ENCODE data around the gene EEFSEC. TPM values are rescaled to one million over a fixed set of nuclear protein-coding genes. Genes with fewer than 3 reads are reported as not detected.

EEFSEC gene
- total and polyA plus RNA-seq, 2 of the 8 experiments (the other 6 are each of a cell fraction or from before 2014, with no cell fraction given) = 13.1 to 19.8 TPM

DNA sequence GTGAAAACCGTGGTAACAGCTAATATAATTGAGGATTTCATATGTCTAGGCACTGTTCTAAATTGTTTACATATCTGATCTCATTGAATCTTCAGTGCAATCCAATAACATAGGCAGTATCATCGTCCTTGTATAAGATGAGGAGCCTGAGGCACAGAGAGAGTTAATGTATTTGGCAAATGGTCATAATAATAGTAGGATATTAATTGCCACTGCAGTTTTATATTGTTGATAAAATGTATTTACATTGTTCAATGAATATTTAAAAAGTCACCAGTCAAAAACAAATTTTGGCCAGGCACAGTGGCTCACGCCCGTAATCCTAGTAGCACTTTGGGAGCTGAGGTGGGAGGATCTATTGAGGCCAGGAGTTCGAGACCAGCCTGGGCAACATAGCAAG, 88.5 kb downstream of the EEFSEC start:
- no peak overlapping the region for H3K4ac ChIP-seq (replicated peaks; ENCODE audit: insufficient read length, low read depth, low read length)
- no peak overlapping the region for H2BK120ac ChIP-seq (replicated peaks; ENCODE audit: low read depth, low read length)
- H3K4me1 ChIP-seq (replicated peaks in 1 of 4; ENCODE audit: control insufficient read depth in 3 of 4, insufficient read depth in 4 of 4, low read length in 3 of 4) = peaks cover 0 to 5% (median 0%) of the 10 kb centered on the region in 4 experiments; a peak in 1 of 7 replicates
- peaks cover 4% of the 10 kb centered on the region; the same call in 1 of the 2 replicates for H3K79me1 ChIP-seq (ENCODE audit: low read depth, low read length)
- WGBS, 2 experiments (ENCODE audit: extremely low coverage in 1 of 2, insufficient coverage in 1 of 2, insufficient read length in 1 of 2, insufficient replicate concordance in 2 of 2, low coverage in 1 of 2, low lambda C conversion rate in 2 of 2, missing lambda C conversion rate in 1 of 2) = 92% methylated on average over 5 of the region's 5 CpGs; no CpG with 5 or more reads in 1 of the 2 experiments
- H2AFZ ChIP-seq (ENCODE audit: low read length) = no peak overlapping the region
- H2BK12ac ChIP-seq (ENCODE audit: low read depth, low read length) = no peak overlapping the region
- H3K4me3 ChIP-seq (ENCODE audit: extremely low read depth in 1 of 4, insufficient read depth in 2 of 4, low read depth in 3 of 4, low read length in 4 of 4) = no peak overlapping the region
- H2BK15ac ChIP-seq (ENCODE audit: low read length) = no peak overlapping the region
- H3K23ac ChIP-seq (ENCODE audit: insufficient read length) = no peak overlapping the region
- POLR2A ChIA-PET (ENCODE audit: partially characterized antibody) = no interaction called here
- no peak overlapping the region for H3K27ac ChIP-seq (ENCODE audit: low read depth, low read length)
- no peak for DNase-seq (ENCODE audit: low read depth in 1 of 2, low spot score in 2 of 2)
- no peaks in the 10 kb centered on the region for H4K20me1 ChIP-seq (replicated peaks in 1 of 2; ENCODE audit: control insufficient read depth in 1 of 2, insufficient read depth in 2 of 2, low read length in 2 of 2)
- H3K27me3 ChIP-seq (replicated peaks in 1 of 4; ENCODE audit: control insufficient read depth in 3 of 4, extremely low read depth in 1 of 4, insufficient read depth in 3 of 4, low read length in 3 of 4) = no peaks in the 10 kb centered on the region
- H4K8ac ChIP-seq (ENCODE audit: extremely low read depth, insufficient read depth, low read length) = no peak overlapping the region
- no peak overlapping the region for H3K9ac ChIP-seq (replicated peaks in 1 of 4; ENCODE audit: extremely low read depth in 1 of 4, low read depth in 3 of 4, low read length in 3 of 4)
- no peak overlapping the region for H4K5ac ChIP-seq (ENCODE audit: insufficient read length, low read depth, low read length)
- no peak overlapping the region for H2AK5ac ChIP-seq (ENCODE audit: low read depth, low read length)
- no peak overlapping the region for H3K4me2 ChIP-seq (ENCODE audit: insufficient read depth in 1 of 2, low read depth in 2 of 2, low read length in 2 of 2)
- no peak overlapping the region for H2BK5ac ChIP-seq (ENCODE audit: low read depth, low read length)
- H3K18ac ChIP-seq (ENCODE audit: extremely low read depth, low read length) = no peak overlapping the region
- H3K9me3 ChIP-seq (ENCODE audit: insufficient read depth in 2 of 2, low read depth in 1 of 2, low read length in 1 of 2) = no peaks in the 10 kb centered on the region
- CTCF ChIA-PET (ENCODE audit: partially characterized antibody) = interaction anchor here (1.0 to 2.2 kb wide), 6 partner anchors 11 to 114 kb away, joined by 3 to 10 read pairs (median 3); no protein-coding TSS in a partner anchor
- no peaks in the 10 kb centered on the region for H3K79me2 ChIP-seq (ENCODE audit: control insufficient read depth in 1 of 2, insufficient read depth in 2 of 2, low read length in 2 of 2)
- H4K91ac ChIP-seq (replicated peaks; ENCODE audit: insufficient read length, low read length) = no peak overlapping the region
- no peak overlapping the region for H3K56ac ChIP-seq (replicated peaks; ENCODE audit: insufficient read length, low read depth, low read length)
- no peaks in the 10 kb centered on the region for H3K36me3 ChIP-seq (ENCODE audit: control insufficient read depth in 2 of 4, insufficient read depth in 4 of 4, low read length in 3 of 4)
- no peak for FAIRE-seq
- no peak overlapping the region for H2BK20ac ChIP-seq (ENCODE audit: low read length)
- H3K14ac ChIP-seq (ENCODE audit: insufficient read length) = no peak overlapping the region
- no peaks in the 10 kb centered on the region for H3K23me2 ChIP-seq (ENCODE audit: low read depth, low read length)
- no peak for TF ChIP-seq EGR1 (IDR thresholded peaks at IDR 0.05; ENCODE audit: borderline replicate concordance, low read depth, low read length)
- no peak for TF ChIP-seq SP1 (IDR thresholded peaks at IDR 0.05; ENCODE audit: low read depth, low read length)
- no peak for TF ChIP-seq HDAC6 (IDR thresholded peaks at IDR 0.05; ENCODE audit: low read depth, low read length)
- no peak for TF ChIP-seq BRCA1 (IDR thresholded peaks at IDR 0.05; ENCODE audit: low read depth, low read length)
- no peak for TF ChIP-seq HDAC2 (IDR thresholded peaks at IDR 0.05; ENCODE audit: borderline replicate concordance in 1 of 2, low read depth in 2 of 2, low read length in 2 of 2)
- TF ChIP-seq POU5F1 (IDR thresholded peaks at IDR 0.05; ENCODE audit: low read depth, low read length) = no peak
- no peak for TF ChIP-seq TCF12 (IDR thresholded peaks at IDR 0.05; ENCODE audit: low read depth, low read length)
- TF ChIP-seq, protein P1, sequence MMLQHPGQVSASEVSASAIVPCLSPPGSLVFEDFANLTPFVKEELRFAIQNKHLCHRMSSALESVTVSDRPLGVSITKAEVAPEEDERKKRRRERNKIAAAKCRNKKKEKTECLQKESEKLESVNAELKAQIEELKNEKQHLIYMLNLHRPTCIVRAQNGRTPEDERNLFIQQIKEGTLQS (IDR thresholded peaks at IDR 0.05; ENCODE audit: insufficient read depth, low read depth, low read length) = no peak
- no peak for TF ChIP-seq RFX5 (IDR thresholded peaks at IDR 0.05; ENCODE audit: borderline replicate concordance, low read depth, low read length)
- no peak for TF ChIP-seq EZH2 (IDR thresholded peaks at IDR 0.05; ENCODE audit: low read depth, low read length, severe bottlenecking)
- TF ChIP-seq CHD2 (IDR thresholded peaks at IDR 0.05; ENCODE audit: low read length) = no peak
- TF ChIP-seq NRF1 (IDR thresholded peaks at IDR 0.05; ENCODE audit: low read depth, low read length) = no peak
- TF ChIP-seq SP4 (IDR thresholded peaks at IDR 0.05; ENCODE audit: low read length) = no peak
- no peak for TF ChIP-seq SRF (IDR thresholded peaks at IDR 0.05; ENCODE audit: low read depth, low read length)
- TF ChIP-seq TAF7 (optimal IDR thresholded peaks at IDR 0.05; ENCODE audit: borderline replicate concordance, low read depth, low read length) = no peak
